Stomach (tissue), 9 donors: ENCODE data around the gene TMTC2. TPM values are rescaled to one million over a fixed set of nuclear protein-coding genes. Genes with fewer than 3 reads are reported as not detected.

Source experiments
- DNase-seq, 2 donors: peaks; one replicate each; pipeline versions ENCODE4 v3.0.0 to v3.0.0-alpha.2; 2013 to 2019
- H3K27ac ChIP-seq, 5 donors: fragments of 200-600 bp in 4 of 5; sonication (generic) in 4 of 5; one replicate each; pipeline ENCODE4 v1.5.1; 2013 to 2019; ENCODE audit warnings: mild to moderate bottlenecking in 1 of 5, moderate library complexity in 1 of 5
- H3K27me3 ChIP-seq, 3 donors: fragments of 200-600 bp; sonication (generic); one replicate each; pipeline ENCODE4 v1.5.1; 2017 to 2019; ENCODE audit warnings: mixed run types in 1 of 3
- H3K36me3 ChIP-seq, 4 donors: fragments of 200-600 bp; sonication (generic); 1 replicate in 3 of 4; 2 replicates in 1 of 4; pipeline ENCODE4 v1.5.1; 2016 to 2019
- H3K4me1 ChIP-seq, 4 donors: fragments of 200-600 bp; sonication (generic); one replicate each; pipeline ENCODE4 v1.5.1; 2016 to 2019
- H3K4me3 ChIP-seq, 4 donors: fragments of 200-600 bp; sonication (generic) in 3 of 4; one replicate each; pipeline ENCODE4 v1.5.1; 2016 to 2019; ENCODE audit warnings: mild to moderate bottlenecking in 1 of 4
- H3K9me3 ChIP-seq, 4 donors: fragments of 200-600 bp; sonication (generic); one replicate each; pipeline ENCODE4 v1.5.1; 2016 to 2019
- CTCF ChIP-seq, 7 experiments: fragments of 450-650 bp in 4 of 7; fragments of 200-600 bp in 3 of 7; sonication (generic) in 3 of 7; IDR thresholded peaks; one replicate each; pipeline ENCODE4 v1.5.1; 2016 to 2019; ENCODE audit warnings: antibody characterized with exemption in 7 of 7, control low read depth in 2 of 7, mild to moderate bottlenecking in 1 of 7
- EP300 ChIP-seq: sonication (generic); formaldehyde crosslinking; IDR thresholded peaks from one replicate; pipeline ENCODE4 v1.6.1; 2017; ENCODE audit warnings: antibody characterized with exemption
- POLR2A ChIP-seq, 4 donors: fragments of 450-650 bp; IDR thresholded peaks; one replicate each; pipeline ENCODE4 v1.6.1; 2016; ENCODE audit warnings: antibody characterized with exemption in 4 of 4, control low read depth in 2 of 4, mild to moderate bottlenecking in 1 of 4, moderate library complexity in 1 of 4
- POLR2AphosphoS5 ChIP-seq, 3 donors: sonication (generic); formaldehyde crosslinking; IDR thresholded peaks; one replicate each; pipeline ENCODE4 v1.6.1; 2016; ENCODE audit warnings: antibody characterized with exemption in 3 of 3
- WGBS, 5 donors: extraction: QIAGEN DNeasy Blood & Tissue Kit in 3 of 5; methylation state at CpG; one replicate each; pipeline versions ENCODE4 v1.1.5 to v1.1.7; 2013 to 2018; 5-methylcytosine and 5-hydroxymethylcytosine counted together
- intact Hi-C: fragments of 100-400 bp; cut with DNase I; formaldehyde crosslinking; loops from one replicate; pipeline ENCODE4 v1.15.1; 2023; ENCODE audit warnings: low total_unique reads
- polyA plus RNA-seq, 3 donors: library from polyadenylated mRNA; stranded (reverse); fragments of 200-250 nt; gene quantifications; one replicate each; pipeline ENCODE4 v1.2.3, GENCODE V29; 2013
- total RNA-seq, 5 donors: library from RNA; depleted of rRNA; stranded (reverse); fragments of >200 nt; gene quantifications; one replicate each; pipeline versions ENCODE4 v1.1.0 to v1.2.3, GENCODE V29; 2014 to 2016
- donor health status: healthy with polysubstance abuse.
- donor health status: Bipolar disorder and iron deficiency.
- donor health status: healthy.

TMTC2 gene
- total and polyA plus RNA-seq, 8 donors = 6.1 to 60.0 (median 27.5) TPM

- 42 to 64% (median 54%) methylated on average over 7 of the region's 7 CpGs for WGBS, 5 donors
- DNase-seq = no peak
- H3K9me3 ChIP-seq = no peaks in the 10 kb centered on the region
- no peak overlapping the region for H3K4me3 ChIP-seq
- no peaks in the 10 kb centered on the region for H3K27me3 ChIP-seq
- H3K36me3 ChIP-seq = no peaks in the 10 kb centered on the region
- H3K4me1 ChIP-seq = peaks cover 0 to 19% (median 12%) of the 10 kb centered on the region in 4 donors
- intact Hi-C loops = no loop called here
- no peak overlapping the region for H3K27ac ChIP-seq
- no peak for TF ChIP-seq EP300
- TF ChIP-seq POLR2AphosphoS5 (IDR thresholded peaks at IDR 0.05) = no peak
- no peak for TF ChIP-seq POLR2A (IDR thresholded peaks at IDR 0.05)
- no peak for TF ChIP-seq CTCF (IDR thresholded peaks at IDR 0.05)
Observed at GRCh38 chr12:82663893-82664292, 22.8 kb upstream of the TMTC2 start.

- H3K27ac ChIP-seq = no peak overlapping the region
- H3K27me3 ChIP-seq = no peaks in the 10 kb centered on the region
- TF ChIP-seq POLR2A (IDR thresholded peaks at IDR 0.05) (no peak), EP300 (no peak), POLR2AphosphoS5 (IDR thresholded peaks at IDR 0.05) (no peak)
- DNase-seq = no peak
- intact Hi-C loops = no loop called here
- H3K36me3 ChIP-seq = no peaks in the 10 kb centered on the region
- no peak overlapping the region for H3K4me3 ChIP-seq
- peaks cover 0 to 12% (median 5%) of the 10 kb centered on the region in 4 donors for H3K4me1 ChIP-seq
- 83 to 95% (median 86%) methylated on average over 3 of the region's 3 CpGs for WGBS, 5 donors
- no peaks in the 10 kb centered on the region for H3K9me3 ChIP-seq
Observed at GRCh38 chr12:82665142-82665923, 21.4 kb upstream of the TMTC2 start.

- no peaks in the 10 kb centered on the region for H3K27me3 ChIP-seq
- no peak for DNase-seq
- peaks cover 0 to 7% (median 4%) of the 10 kb centered on the region in 4 donors for H3K4me1 ChIP-seq
- H3K27ac ChIP-seq = no peak overlapping the region
- no peak overlapping the region for H3K4me3 ChIP-seq
- H3K36me3 ChIP-seq = no peaks in the 10 kb centered on the region
- TF ChIP-seq POLR2A (IDR thresholded peaks at IDR 0.05) = no peak
- no peak for TF ChIP-seq CTCF (IDR thresholded peaks at IDR 0.05)
- no peak for TF ChIP-seq POLR2AphosphoS5 (IDR thresholded peaks at IDR 0.05)
- no peak for TF ChIP-seq EP300
- 70 to 93% (median 86%) methylated on average over 1 of the region's 1 CpG for WGBS, 5 donors
- intact Hi-C loops = no loop called here
- H3K9me3 ChIP-seq = no peaks in the 10 kb centered on the region
Observed at GRCh38 chr12:82666830-82667229, 19.9 kb upstream of the TMTC2 start.

- H3K4me3 ChIP-seq = no peak overlapping the region
- TF ChIP-seq POLR2AphosphoS5 (IDR thresholded peaks at IDR 0.05) (no peak), POLR2A (IDR thresholded peaks at IDR 0.05) (no peak), EP300 (no peak), CTCF (IDR thresholded peaks at IDR 0.05) (no peak)
- no peaks in the 10 kb centered on the region for H3K36me3 ChIP-seq
- intact Hi-C loops = no loop called here
- no peaks in the 10 kb centered on the region for H3K4me1 ChIP-seq
- H3K27ac ChIP-seq = no peak overlapping the region
- no peak for DNase-seq
- H3K27me3 ChIP-seq = no peaks in the 10 kb centered on the region
- 73 to 82% (median 82%) methylated on average over 4 of the region's 4 CpGs for WGBS, 5 donors
- no peaks in the 10 kb centered on the region for H3K9me3 ChIP-seq
Observed at GRCh38 chr12:82671673-82672195, 15.0 kb upstream of the TMTC2 start.
